Measurements from ENCODE around the gene GNAS. TPM values are rescaled to one million over a fixed set of nuclear protein-coding genes. Genes with fewer than 3 reads are reported as not detected.

The GNAS gene
- total RNA-seq, 3 donors from 2014 or later, result 448 to 714 (median 570) TPM

DNA sequence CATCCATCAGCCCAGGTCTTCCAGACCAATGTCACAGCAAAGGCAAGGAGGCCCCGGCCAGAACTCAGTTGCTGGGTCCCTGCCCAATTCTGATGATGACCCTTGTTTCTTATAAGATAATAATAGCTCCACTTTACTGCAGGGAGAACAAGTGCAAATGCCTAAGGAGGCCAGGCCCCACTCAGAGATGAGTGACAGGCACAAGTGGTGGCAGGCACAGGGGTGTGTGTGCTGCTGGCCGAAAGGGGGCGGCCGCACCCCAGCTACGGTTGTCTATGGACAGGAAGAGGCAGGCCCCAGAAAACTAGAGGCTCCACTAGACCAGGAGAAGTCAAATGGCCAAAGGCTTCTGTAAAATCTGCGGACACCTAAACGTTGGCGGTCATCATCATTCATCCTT is 30.4 kb upstream of the GNAS start:
- no peak for DNase-seq (ENCODE audit: low spot score in 2 of 2)
- TF ChIP-seq POLR2AphosphoS5 (IDR thresholded peaks at IDR 0.05), result no peak
- H3K4me1 ChIP-seq, result no peaks in the 10 kb centered on the region
- H3K27ac ChIP-seq, result no peak overlapping the region
- H3K9me3 ChIP-seq, result no peaks in the 10 kb centered on the region
- H3K36me3 ChIP-seq, result no peaks in the 10 kb centered on the region
- H3K4me3 ChIP-seq, result no peak overlapping the region
- intact Hi-C loops (cut with DNase I; ENCODE audit: low total_unique reads), result no loop called here
- no peaks in the 10 kb centered on the region for H3K27me3 ChIP-seq

GRCh38 chr20:58822748-58823730 is 29.5 kb upstream of the GNAS start:
- Histone ChIP-seq H3K36me3 (no peaks in the 10 kb centered on the region), H3K27ac (no peak overlapping the region), H3K4me1 (no peaks in the 10 kb centered on the region), H3K27me3 (no peaks in the 10 kb centered on the region), H3K9me3 (no peaks in the 10 kb centered on the region), H3K4me3 (no peak overlapping the region)
- intact Hi-C loops (cut with DNase I; ENCODE audit: low total_unique reads), result no loop called here
- DNase-seq (ENCODE audit: low spot score in 2 of 2), result no peak
- TF ChIP-seq POLR2A (IDR thresholded peaks at IDR 0.05), result no peak
- TF ChIP-seq CTCF (IDR thresholded peaks at IDR 0.05), result no peak
- no peak for TF ChIP-seq POLR2AphosphoS5 (IDR thresholded peaks at IDR 0.05)

- DNase-seq (ENCODE audit: low spot score in 2 of 2), result no peak
- H3K4me3 ChIP-seq, result no peak overlapping the region
- H3K27me3 ChIP-seq, result no peaks in the 10 kb centered on the region
- no peaks in the 10 kb centered on the region for H3K36me3 ChIP-seq
- TF ChIP-seq POLR2AphosphoS5 (IDR thresholded peaks at IDR 0.05) (no peak), CTCF (IDR thresholded peaks at IDR 0.05) (no peak), POLR2A (IDR thresholded peaks at IDR 0.05) (no peak)
- H3K27ac ChIP-seq, result no peak overlapping the region
- H3K9me3 ChIP-seq, result no peaks in the 10 kb centered on the region
- no peaks in the 10 kb centered on the region for H3K4me1 ChIP-seq
- intact Hi-C loops (cut with DNase I; ENCODE audit: low total_unique reads), result loop anchor here (5.0 kb wide), 1 partner anchor 877 kb away; no protein-coding TSS in a partner anchor
Observed at GRCh38 chr20:58824843-58825242, 27.7 kb upstream of the GNAS start.

DNA sequence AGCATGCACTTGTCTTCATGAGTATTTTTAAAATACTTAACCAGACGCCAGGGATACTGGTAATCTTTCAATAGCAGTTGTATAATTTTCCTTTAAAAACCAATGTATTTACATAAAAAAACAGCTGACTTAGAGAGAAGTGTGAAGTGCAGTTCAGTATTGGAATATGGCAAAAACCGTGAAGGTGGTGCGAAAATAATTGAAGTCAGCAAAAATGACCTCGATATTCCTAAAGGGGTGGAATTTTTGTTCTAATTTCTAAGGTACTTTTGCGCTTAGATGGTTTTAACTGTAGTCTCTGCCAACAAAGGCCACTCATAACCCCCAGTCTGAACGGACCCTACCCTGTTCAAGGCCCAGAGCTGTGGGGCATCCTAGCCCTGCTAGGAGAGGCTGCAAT is 27.1 kb upstream of the GNAS start:
- Histone ChIP-seq H3K4me3 (no peak overlapping the region), H3K27ac (no peak overlapping the region), H3K4me1 (no peaks in the 10 kb centered on the region), H3K9me3 (no peaks in the 10 kb centered on the region), H3K27me3 (no peaks in the 10 kb centered on the region), H3K36me3 (no peaks in the 10 kb centered on the region)
- intact Hi-C loops (cut with DNase I; ENCODE audit: low total_unique reads), result loop anchor here (5.0 kb wide), 1 partner anchor 877 kb away; no protein-coding TSS in a partner anchor
- DNase-seq (ENCODE audit: low spot score in 2 of 2), result no peak
- TF ChIP-seq POLR2AphosphoS5 (IDR thresholded peaks at IDR 0.05) (no peak), POLR2A (IDR thresholded peaks at IDR 0.05) (no peak), CTCF (IDR thresholded peaks at IDR 0.05) (no peak)

DNA sequence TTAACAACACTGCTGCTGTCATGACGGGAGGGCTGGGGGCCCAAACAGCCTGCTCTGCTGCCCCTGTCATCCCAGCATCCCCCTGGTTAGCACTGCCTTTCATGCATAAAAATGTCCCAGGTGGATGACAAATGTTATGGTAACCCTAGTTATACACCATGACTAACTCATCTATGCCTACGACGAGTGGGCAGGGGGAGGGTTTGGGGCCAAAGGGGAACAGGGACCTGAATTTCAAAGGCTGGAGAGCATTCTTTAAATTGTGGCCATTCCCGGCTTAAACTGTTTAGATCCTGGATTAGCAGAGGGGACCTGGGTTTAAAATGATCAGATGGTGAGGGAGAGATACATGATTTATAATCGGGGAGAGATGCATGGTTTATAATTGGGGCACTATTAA is 26.2 kb upstream of the GNAS start:
- H3K27ac ChIP-seq, result no peak overlapping the region
- TF ChIP-seq CTCF (IDR thresholded peaks at IDR 0.05), result no peak
- no peak for TF ChIP-seq POLR2AphosphoS5 (IDR thresholded peaks at IDR 0.05)
- TF ChIP-seq POLR2A (IDR thresholded peaks at IDR 0.05), result no peak
- no peak overlapping the region for H3K4me3 ChIP-seq
- intact Hi-C loops (cut with DNase I; ENCODE audit: low total_unique reads), result loop anchor here (5.0 kb wide), 1 partner anchor 876 kb away; no protein-coding TSS in a partner anchor
- no peaks in the 10 kb centered on the region for H3K9me3 ChIP-seq
- H3K27me3 ChIP-seq, result no peaks in the 10 kb centered on the region
- DNase-seq (ENCODE audit: low spot score in 2 of 2), result no peak
- no peaks in the 10 kb centered on the region for H3K4me1 ChIP-seq
- H3K36me3 ChIP-seq, result no peaks in the 10 kb centered on the region
